GM12892 (cell line): ENCODE results near the gene BMP2K.

Experiments
- POLR2A ChIP-seq: IDR thresholded peaks from 2 replicates; pipeline ENCODE4 v1.6.1; 2011; ENCODE audit warnings: low read depth, low read length, control low read depth
- POLR2AphosphoS5 ChIP-seq: IDR thresholded peaks from 2 replicates; pipeline ENCODE4 v1.6.1; 2011; ENCODE audit warnings: low read depth, low read length, control low read depth
- TAF1 ChIP-seq: IDR thresholded peaks from 2 replicates; pipeline ENCODE4 v1.6.1; 2011; ENCODE audit warnings: low read depth, mild to moderate bottlenecking, control low read depth, low read length, borderline replicate concordance

GRCh38 chr4:78806943-78807460 lies 30.9 kb downstream of the BMP2K start:
- TF ChIP-seq POLR2AphosphoS5 (no peak), POLR2A (no peak), TAF1 (no peak)
